Omental fat pad (tissue), 4 donors: ENCODE data around the gene FKBP5. TPM values are rescaled to one million over a fixed set of nuclear protein-coding genes. Genes with fewer than 3 reads are reported as not detected.
A peak's percentile ranks its signal among the peaks of the same experiment; 100 is the strongest.

Experiments
- ATAC-seq: fragments of 150-250 bp; one replicate; pipeline ENCODE4 v1.9.1; 2016; ENCODE audit warnings: mild to moderate bottlenecking, moderate library complexity; ENCODE audit not compliant: low FRiP score
- DNase-seq: peaks from one replicate; pipeline ENCODE4 v3.0.0-alpha.2; 2019; ENCODE audit warnings: low spot score
- CTCF ChIP-seq, 3 donors: fragments of 450-650 bp; IDR thresholded peaks; one replicate each; pipeline ENCODE4 v1.5.1; 2016 to 2017; ENCODE audit warnings: antibody characterized with exemption in 3 of 3, mild to moderate bottlenecking in 3 of 3, moderate library complexity in 2 of 3
- total RNA-seq, 4 donors: library from RNA; depleted of rRNA; stranded (reverse); fragments of >200 nt; gene quantifications; one replicate each; pipeline ENCODE4 v1.1.0, GENCODE V29; 2016

FKBP5 gene
- total RNA-seq, 4 donors from 2014 or later, result 257 to 722 (median 366) TPM

- ATAC-seq, result peak; percentile 37
- peak; percentile 68 for DNase-seq
- TF ChIP-seq CTCF (IDR thresholded peaks at IDR 0.05), result no peak
These were observed 38.7 kb upstream of the FKBP5 start for GRCh38 chr6:35727231-35727934.

- DNase-seq (no peak), ATAC-seq (peak; percentile 34)
- TF ChIP-seq CTCF (IDR thresholded peaks at IDR 0.05), result no peak
These were observed 37.2 kb upstream of the FKBP5 start for GRCh38 chr6:35725721-35726438.

- ATAC-seq, result no peak
- DNase-seq, result no peak
- no peak for TF ChIP-seq CTCF (IDR thresholded peaks at IDR 0.05)
These were observed 36.5 kb upstream of the FKBP5 start for GRCh38 chr6:35725081-35725708.

- TF ChIP-seq CTCF (IDR thresholded peaks at IDR 0.05), result no peak
- ATAC-seq, result no peak
- no peak for DNase-seq
These were observed 35.8 kb upstream of the FKBP5 start for GRCh38 chr6:35724471-35724870.

GRCh38 chr6:35724059-35724458 lies 35.3 kb upstream of the FKBP5 start:
- TF ChIP-seq CTCF (IDR thresholded peaks at IDR 0.05), result no peak
- ATAC-seq (no peak), DNase-seq (no peak)

- DNase-seq, result no peak
- ATAC-seq, result no peak
- TF ChIP-seq CTCF (IDR thresholded peaks at IDR 0.05), result no peak
These were observed 34.9 kb upstream of the FKBP5 start for GRCh38 chr6:35723587-35723986.
